Panc1 (cell line): Measurements from ENCODE around the gene GLIPR1.

Experiments used
- POLR2AphosphoS5 ChIP-seq: IDR thresholded peaks from 2 replicates; pipeline ENCODE4 v1.6.1; 2012; ENCODE audit warnings: mild to moderate bottlenecking, low read depth, low read length, moderate library complexity
- TF ChIP-seq, protein P1 (sequence below): fragments of 450-650 bp; IDR thresholded peaks from 2 replicates; pipeline ENCODE4 v1.5.1; 2017; ENCODE audit warnings: mild to moderate bottlenecking
- TF ChIP-seq, protein P2 (sequence below), 2 experiments: IDR thresholded peaks; 2 replicates each; pipeline ENCODE4 v1.6.1; 2011 to 2012; ENCODE audit warnings: low read depth in 2 of 2, control low read depth in 1 of 2, low read length in 1 of 2, mild to moderate bottlenecking in 1 of 2, moderate library complexity in 1 of 2; ENCODE audit not compliant: insufficient read depth in 1 of 2

DNA sequence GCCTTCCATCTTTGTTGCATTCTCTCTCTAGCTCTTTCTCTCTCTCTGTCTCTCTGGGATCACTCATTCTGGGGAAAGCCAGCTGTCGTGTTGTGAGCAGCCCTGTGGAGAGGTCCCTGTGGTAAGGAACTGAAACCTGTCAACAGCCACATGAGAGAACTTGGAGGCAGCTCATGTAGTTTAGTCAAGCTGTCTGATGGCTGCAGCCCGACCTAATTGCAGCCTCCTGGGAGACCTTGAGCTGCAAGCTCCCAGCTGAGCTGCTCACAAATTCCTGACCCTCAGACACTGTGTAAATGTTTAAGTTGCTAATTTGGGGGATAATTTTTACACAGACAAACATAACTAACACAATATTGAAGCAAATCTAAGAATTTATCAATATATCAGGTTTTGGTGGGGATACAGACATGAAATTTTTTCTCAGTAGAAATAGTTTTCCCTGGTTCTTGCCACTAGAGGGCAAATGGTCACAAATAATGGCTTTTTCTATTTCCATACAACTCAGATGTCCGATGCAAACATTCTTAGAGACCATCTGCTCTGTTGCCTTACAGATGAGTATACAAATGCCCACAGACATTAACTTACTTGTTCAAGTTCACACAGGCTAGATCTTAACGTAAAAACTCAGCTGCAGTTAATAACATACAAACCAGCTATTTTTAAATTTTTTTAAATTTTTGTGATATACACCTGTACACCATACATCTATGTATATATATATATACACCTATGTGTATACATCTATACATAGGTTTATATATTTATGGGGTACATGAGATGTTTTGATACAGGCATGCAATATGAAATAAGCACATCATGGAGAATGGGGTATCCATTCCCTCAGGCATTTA, 46.3 kb downstream of the GLIPR1 start:
- TF ChIP-seq, protein P1, sequence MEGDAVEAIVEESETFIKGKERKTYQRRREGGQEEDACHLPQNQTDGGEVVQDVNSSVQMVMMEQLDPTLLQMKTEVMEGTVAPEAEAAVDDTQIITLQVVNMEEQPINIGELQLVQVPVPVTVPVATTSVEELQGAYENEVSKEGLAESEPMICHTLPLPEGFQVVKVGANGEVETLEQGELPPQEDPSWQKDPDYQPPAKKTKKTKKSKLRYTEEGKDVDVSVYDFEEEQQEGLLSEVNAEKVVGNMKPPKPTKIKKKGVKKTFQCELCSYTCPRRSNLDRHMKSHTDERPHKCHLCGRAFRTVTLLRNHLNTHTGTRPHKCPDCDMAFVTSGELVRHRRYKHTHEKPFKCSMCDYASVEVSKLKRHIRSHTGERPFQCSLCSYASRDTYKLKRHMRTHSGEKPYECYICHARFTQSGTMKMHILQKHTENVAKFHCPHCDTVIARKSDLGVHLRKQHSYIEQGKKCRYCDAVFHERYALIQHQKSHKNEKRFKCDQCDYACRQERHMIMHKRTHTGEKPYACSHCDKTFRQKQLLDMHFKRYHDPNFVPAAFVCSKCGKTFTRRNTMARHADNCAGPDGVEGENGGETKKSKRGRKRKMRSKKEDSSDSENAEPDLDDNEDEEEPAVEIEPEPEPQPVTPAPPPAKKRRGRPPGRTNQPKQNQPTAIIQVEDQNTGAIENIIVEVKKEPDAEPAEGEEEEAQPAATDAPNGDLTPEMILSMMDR = peak; percentile 71
- TF ChIP-seq POLR2AphosphoS5 = no peak
- TF ChIP-seq, protein P2, sequence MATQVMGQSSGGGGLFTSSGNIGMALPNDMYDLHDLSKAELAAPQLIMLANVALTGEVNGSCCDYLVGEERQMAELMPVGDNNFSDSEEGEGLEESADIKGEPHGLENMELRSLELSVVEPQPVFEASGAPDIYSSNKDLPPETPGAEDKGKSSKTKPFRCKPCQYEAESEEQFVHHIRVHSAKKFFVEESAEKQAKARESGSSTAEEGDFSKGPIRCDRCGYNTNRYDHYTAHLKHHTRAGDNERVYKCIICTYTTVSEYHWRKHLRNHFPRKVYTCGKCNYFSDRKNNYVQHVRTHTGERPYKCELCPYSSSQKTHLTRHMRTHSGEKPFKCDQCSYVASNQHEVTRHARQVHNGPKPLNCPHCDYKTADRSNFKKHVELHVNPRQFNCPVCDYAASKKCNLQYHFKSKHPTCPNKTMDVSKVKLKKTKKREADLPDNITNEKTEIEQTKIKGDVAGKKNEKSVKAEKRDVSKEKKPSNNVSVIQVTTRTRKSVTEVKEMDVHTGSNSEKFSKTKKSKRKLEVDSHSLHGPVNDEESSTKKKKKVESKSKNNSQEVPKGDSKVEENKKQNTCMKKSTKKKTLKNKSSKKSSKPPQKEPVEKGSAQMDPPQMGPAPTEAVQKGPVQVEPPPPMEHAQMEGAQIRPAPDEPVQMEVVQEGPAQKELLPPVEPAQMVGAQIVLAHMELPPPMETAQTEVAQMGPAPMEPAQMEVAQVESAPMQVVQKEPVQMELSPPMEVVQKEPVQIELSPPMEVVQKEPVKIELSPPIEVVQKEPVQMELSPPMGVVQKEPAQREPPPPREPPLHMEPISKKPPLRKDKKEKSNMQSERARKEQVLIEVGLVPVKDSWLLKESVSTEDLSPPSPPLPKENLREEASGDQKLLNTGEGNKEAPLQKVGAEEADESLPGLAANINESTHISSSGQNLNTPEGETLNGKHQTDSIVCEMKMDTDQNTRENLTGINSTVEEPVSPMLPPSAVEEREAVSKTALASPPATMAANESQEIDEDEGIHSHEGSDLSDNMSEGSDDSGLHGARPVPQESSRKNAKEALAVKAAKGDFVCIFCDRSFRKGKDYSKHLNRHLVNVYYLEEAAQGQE (IDR thresholded peaks at IDR 0.05; ENCODE audit: insufficient read depth in 1 of 2, low read depth in 2 of 2, low read length in 1 of 2) = no peak
